C4-2B (cell line): Measurements from ENCODE around the gene C16orf78.

ENCODE experiments used
- ZFX ChIP-seq: fragments of 450-650 bp; IDR thresholded peaks from 2 replicates; pipeline ENCODE4 v1.6.1; 2017
- TF ChIP-seq, protein P1 (sequence below): fragments of 450-650 bp; conservative IDR thresholded peaks from 2 replicates; pipeline ENCODE4 v1.5.1; 2017; ENCODE audit warnings: mild to moderate bottlenecking

DNA sequence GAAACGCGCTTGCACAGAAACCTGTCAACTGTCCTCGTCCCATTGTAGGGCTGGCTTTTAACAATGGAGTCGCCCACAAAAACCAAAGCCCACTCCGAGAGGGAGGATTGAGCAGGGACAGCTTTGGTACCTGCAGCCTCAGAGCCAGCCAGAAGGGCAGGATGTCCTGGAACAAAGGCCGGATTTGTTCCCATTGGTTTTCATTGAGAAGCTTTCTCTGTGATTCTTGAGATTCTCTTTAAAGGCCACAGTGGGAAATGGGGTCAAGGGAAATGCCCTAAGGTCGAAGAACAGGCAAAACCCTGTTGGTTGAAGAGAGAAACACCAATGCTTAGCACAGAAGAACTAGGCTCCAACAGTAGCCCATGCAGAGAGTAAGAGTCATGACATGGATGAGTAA lies 65.4 kb downstream of the C16orf78 start:
- TF ChIP-seq, protein P1, sequence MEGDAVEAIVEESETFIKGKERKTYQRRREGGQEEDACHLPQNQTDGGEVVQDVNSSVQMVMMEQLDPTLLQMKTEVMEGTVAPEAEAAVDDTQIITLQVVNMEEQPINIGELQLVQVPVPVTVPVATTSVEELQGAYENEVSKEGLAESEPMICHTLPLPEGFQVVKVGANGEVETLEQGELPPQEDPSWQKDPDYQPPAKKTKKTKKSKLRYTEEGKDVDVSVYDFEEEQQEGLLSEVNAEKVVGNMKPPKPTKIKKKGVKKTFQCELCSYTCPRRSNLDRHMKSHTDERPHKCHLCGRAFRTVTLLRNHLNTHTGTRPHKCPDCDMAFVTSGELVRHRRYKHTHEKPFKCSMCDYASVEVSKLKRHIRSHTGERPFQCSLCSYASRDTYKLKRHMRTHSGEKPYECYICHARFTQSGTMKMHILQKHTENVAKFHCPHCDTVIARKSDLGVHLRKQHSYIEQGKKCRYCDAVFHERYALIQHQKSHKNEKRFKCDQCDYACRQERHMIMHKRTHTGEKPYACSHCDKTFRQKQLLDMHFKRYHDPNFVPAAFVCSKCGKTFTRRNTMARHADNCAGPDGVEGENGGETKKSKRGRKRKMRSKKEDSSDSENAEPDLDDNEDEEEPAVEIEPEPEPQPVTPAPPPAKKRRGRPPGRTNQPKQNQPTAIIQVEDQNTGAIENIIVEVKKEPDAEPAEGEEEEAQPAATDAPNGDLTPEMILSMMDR: no peak
- no peak for TF ChIP-seq ZFX
